GM19372 (cell line): ENCODE data around the gene CC2D2A.
A peak's percentile ranks its signal among the peaks of the same experiment; 100 is the strongest.

ENCODE experiments used
- ATAC-seq: cut with Tn5 transposase; IDR thresholded peaks from one replicate; pipeline ENCODE4 v1.9.1; 2021; ENCODE audit warnings: mild to moderate bottlenecking, low read depth, moderate library complexity; ENCODE audit not compliant: unreplicated experiment

The CC2D2A gene

GRCh38 chr4:15459706-15460105 is 10.0 kb upstream of the CC2D2A start:
- no peak for ATAC-seq

- ATAC-seq, result no peak
Measured at GRCh38 chr4:15466596-15466995, 3.1 kb upstream of the CC2D2A start.

- peak; percentile 25 for ATAC-seq
Measured at GRCh38 chr4:15470128-15470475, 420 bp downstream of the CC2D2A start.

- no peak for ATAC-seq
Measured at GRCh38 chr4:15476396-15476795, 6.7 kb downstream of the CC2D2A start.

GRCh38 chr4:15478724-15479088 is 9.0 kb downstream of the CC2D2A start:
- ATAC-seq, result no peak

GRCh38 chr4:15479089-15479912 is 9.6 kb downstream of the CC2D2A start:
- ATAC-seq, result peak; percentile 61

- ATAC-seq, result no peak
Measured at GRCh38 chr4:15479913-15480185, 10.2 kb downstream of the CC2D2A start.

- no peak for ATAC-seq
Measured at GRCh38 chr4:15481961-15482745, 12.5 kb downstream of the CC2D2A start.

GRCh38 chr4:15482842-15483241 is 13.2 kb downstream of the CC2D2A start:
- no peak for ATAC-seq

- no peak for ATAC-seq
Measured at GRCh38 chr4:15488136-15488535, 18.5 kb downstream of the CC2D2A start.

- ATAC-seq, result no peak
Measured at GRCh38 chr4:15488658-15489470, 19.2 kb downstream of the CC2D2A start.

- no peak for ATAC-seq
Measured at GRCh38 chr4:15489551-15489950, 19.9 kb downstream of the CC2D2A start.

GRCh38 chr4:15493411-15493810 is 23.7 kb downstream of the CC2D2A start:
- ATAC-seq, result no peak

- no peak for ATAC-seq
Measured at GRCh38 chr4:15495621-15496020, 25.9 kb downstream of the CC2D2A start.

GRCh38 chr4:15498356-15498755 is 28.7 kb downstream of the CC2D2A start:
- no peak for ATAC-seq

- no peak for ATAC-seq
Measured at GRCh38 chr4:15500701-15501100, 31.0 kb downstream of the CC2D2A start.

- no peak for ATAC-seq
Measured at GRCh38 chr4:15501941-15502340, 32.3 kb downstream of the CC2D2A start.

- ATAC-seq, result no peak
Measured at GRCh38 chr4:15502384-15502783, 32.7 kb downstream of the CC2D2A start.

- no peak for ATAC-seq
Measured at GRCh38 chr4:15504041-15504440, 34.4 kb downstream of the CC2D2A start.

GRCh38 chr4:15506464-15506863 is 36.8 kb downstream of the CC2D2A start:
- ATAC-seq, result no peak

- no peak for ATAC-seq
Measured at GRCh38 chr4:15507679-15508078, 38.0 kb downstream of the CC2D2A start.
